ENCODE measurements around the gene CFAP410. TPM values are rescaled to one million over a fixed set of nuclear protein-coding genes. Genes with fewer than 3 reads are reported as not detected.
"Not testable (repeated sequence)": the region's sequence is repeated elsewhere in the genome, so short reads cannot be mapped to it uniquely, and the experiment has no call there.

Gene CFAP410
- total RNA-seq, 1 donor from 2014 or later: 23.4 TPM

DNA sequence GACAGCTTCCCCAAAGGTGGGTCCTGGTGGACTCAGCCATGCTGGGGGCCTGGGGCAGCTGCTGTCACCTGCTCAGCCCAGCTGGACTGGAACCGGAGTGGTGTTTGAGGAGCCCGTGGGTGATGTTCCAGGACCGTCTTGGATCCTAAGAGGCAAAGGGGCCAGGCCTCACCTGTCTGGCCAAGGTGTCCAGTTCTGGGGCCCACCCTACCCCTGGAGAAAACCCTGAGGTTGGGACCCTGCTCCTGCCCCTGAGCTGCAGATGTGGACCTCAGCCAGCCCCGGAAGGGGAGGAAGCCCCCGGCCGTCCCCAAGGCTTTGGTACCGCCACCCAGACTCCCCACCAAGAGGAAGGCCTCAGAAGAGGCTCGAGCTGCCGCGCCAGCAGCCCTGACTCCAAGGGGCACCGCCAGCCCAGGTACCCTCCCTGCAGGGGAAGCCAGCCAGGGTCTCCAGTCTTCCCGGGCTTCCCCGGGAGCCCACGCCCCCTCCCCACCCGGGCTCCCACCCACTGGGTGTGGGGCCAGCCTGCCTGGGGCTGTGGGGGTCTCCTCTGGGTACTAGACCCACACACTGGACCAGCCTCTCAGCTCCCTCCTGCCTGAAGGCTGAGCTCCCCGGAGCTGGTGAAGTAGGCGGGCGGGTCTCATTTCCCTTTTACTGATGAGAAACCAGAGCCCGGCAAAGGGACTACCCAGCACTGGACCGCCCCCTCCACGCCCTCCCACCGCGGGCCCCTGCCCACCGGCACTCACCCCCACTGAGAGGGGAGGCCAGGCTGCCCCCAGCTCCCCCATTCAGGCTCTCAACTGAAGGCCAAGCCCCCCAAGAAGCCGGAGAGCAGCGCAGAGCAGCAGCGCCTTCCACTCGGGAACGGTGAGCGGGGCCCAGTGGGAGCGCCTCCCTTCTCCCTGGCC is 52.2 kb downstream of the CFAP410 start:
- H3K27me3 Mint-ChIP-seq (ENCODE audit: unreplicated experiment): peaks cover 12% of the 10 kb centered on the region
- no peaks in the 10 kb centered on the region for H3K9me3 Mint-ChIP-seq (ENCODE audit: unreplicated experiment)
- no peaks in the 10 kb centered on the region for H3K36me3 Mint-ChIP-seq (ENCODE audit: unreplicated experiment)
- H3K27ac Mint-ChIP-seq (ENCODE audit: unreplicated experiment): no peak overlapping the region
- TF ChIP-seq, protein P1, sequence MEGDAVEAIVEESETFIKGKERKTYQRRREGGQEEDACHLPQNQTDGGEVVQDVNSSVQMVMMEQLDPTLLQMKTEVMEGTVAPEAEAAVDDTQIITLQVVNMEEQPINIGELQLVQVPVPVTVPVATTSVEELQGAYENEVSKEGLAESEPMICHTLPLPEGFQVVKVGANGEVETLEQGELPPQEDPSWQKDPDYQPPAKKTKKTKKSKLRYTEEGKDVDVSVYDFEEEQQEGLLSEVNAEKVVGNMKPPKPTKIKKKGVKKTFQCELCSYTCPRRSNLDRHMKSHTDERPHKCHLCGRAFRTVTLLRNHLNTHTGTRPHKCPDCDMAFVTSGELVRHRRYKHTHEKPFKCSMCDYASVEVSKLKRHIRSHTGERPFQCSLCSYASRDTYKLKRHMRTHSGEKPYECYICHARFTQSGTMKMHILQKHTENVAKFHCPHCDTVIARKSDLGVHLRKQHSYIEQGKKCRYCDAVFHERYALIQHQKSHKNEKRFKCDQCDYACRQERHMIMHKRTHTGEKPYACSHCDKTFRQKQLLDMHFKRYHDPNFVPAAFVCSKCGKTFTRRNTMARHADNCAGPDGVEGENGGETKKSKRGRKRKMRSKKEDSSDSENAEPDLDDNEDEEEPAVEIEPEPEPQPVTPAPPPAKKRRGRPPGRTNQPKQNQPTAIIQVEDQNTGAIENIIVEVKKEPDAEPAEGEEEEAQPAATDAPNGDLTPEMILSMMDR (IDR thresholded peaks at IDR 0.05): no peak
- DNase-seq (ENCODE audit: extremely low spot score, unreplicated experiment): no peak
- no peak overlapping the region for H3K4me3 Mint-ChIP-seq (ENCODE audit: unreplicated experiment)
- peaks cover 2% of the 10 kb centered on the region for H3K4me1 Mint-ChIP-seq (ENCODE audit: unreplicated experiment)

DNA sequence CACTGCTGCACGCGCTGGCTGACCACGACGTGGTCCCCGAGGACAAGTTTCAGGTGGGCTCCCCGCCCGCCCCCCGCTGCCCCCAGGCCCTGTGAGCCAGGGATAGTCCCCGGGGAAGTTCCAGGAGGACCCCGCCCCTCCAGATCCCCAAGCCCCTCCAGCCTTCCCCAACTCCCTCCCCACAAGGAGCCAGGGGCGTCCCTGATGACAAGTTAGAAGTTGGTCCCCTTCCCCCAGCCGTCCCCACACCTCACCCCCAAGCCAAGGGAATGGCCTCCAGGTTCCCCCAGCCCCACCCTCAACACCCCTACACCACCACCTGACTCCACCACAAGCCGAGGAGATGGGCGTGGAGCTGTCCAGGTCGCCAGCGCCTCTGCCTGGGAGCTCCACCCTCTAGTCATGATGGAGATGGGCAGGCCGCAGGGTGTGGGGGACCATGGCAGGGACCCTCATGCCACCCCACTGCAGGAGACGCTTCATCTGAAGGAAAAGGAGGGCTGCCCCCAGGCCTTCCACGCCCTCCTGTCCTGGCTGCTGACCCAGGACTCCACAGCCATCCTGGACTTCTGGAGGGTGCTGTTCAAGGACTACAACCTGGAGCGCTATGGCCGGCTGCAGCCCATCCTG is 53.0 kb downstream of the CFAP410 start:
- TF ChIP-seq, protein P1 (IDR thresholded peaks at IDR 0.05): no peak
- Mint-ChIP-seq H3K36me3 (ENCODE audit: unreplicated experiment) (no peaks in the 10 kb centered on the region), H3K9me3 (ENCODE audit: unreplicated experiment) (no peaks in the 10 kb centered on the region), H3K27ac (ENCODE audit: unreplicated experiment) (no peak overlapping the region), H3K4me3 (ENCODE audit: unreplicated experiment) (no peak overlapping the region), H3K27me3 (ENCODE audit: unreplicated experiment) (peaks cover 12% of the 10 kb centered on the region), H3K4me1 (ENCODE audit: unreplicated experiment) (peaks cover 2% of the 10 kb centered on the region)
- DNase-seq (ENCODE audit: extremely low spot score, unreplicated experiment): no peak

DNA sequence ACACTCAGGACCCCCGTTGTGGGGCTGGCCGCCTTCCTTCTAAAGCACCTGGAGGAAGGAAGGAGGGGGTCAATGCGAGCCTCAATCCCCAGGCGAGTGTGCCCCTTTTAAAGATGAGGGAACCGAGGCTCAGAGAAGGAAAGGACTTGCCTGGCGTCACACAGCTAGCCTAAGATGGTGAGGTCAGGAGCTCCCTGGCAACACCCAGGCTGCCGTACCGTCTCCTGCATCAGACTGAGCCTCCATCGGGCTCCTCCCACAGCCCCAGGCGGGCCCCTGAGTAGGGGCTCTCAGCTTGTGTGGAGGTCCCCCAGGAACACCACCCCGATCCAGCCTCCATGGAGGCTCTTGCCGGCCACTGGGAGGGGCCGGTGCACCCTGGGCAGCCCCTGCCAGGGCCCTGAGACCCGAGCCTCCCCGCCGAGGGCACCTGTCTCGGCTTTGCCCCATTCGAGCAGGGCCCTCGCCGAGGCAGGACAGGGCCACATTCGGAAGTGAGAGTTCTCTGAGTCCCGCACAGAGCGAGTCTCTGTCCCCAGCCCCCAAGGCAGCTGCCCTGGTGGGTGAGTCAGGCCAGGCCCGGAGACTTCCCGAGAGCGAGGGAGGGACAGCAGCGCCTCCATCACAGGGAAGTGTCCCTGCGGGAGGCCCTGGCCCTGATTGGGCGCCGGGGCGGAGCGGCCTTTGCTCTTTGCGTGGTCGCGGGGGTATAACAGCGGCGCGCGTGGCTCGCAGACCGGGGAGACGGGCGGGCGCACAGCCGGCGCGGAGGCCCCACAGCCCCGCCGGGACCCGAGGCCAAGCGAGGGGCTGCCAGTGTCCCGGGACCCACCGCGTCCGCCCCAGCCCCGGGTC is 53.8 kb downstream of the CFAP410 start, which contains the start of gene AIRE:
AIRE (plus strand) TSS at position 739 of the 855 bp plus-strand sequence. CDS start 131 bp downstream, outside the sequence.
- no peak for DNase-seq (ENCODE audit: extremely low spot score, unreplicated experiment)
- Mint-ChIP-seq H3K27me3 (ENCODE audit: unreplicated experiment) (peaks cover 12% of the 10 kb centered on the region), H3K4me1 (ENCODE audit: unreplicated experiment) (peaks cover 2% of the 10 kb centered on the region), H3K4me3 (ENCODE audit: unreplicated experiment) (no peak within 1 kb of the TSS), H3K36me3 (ENCODE audit: unreplicated experiment) (no peaks in the 10 kb centered on the region), H3K9me3 (ENCODE audit: unreplicated experiment) (no peaks in the 10 kb centered on the region), H3K27ac (ENCODE audit: unreplicated experiment) (no peak within 1 kb of the TSS)
- TF ChIP-seq, protein P1 (IDR thresholded peaks at IDR 0.05): no peak

DNA sequence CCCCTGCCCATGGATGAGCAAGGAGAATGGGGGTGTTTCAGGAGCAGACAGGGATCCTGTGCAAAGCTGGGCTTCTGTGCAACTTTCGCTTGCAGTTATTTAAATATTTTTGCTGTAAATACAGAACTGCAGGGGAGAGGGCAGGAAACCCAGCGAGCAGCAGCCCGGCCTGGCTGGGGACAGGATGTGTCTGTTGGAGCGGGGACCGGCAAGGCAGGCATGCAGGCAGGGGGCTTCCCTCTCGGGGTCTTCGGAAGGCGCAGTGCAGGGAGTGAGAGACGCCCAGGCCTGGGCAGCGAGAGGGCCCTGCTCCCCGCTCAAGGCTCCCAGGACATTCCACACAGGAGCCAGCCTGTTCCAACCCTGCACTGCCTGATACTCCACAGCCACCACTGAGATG is 55.2 kb downstream of the CFAP410 start:
- H3K4me1 Mint-ChIP-seq (ENCODE audit: unreplicated experiment): peaks cover 5% of the 10 kb centered on the region
- no peaks in the 10 kb centered on the region for H3K9me3 Mint-ChIP-seq (ENCODE audit: unreplicated experiment)
- peaks cover 12% of the 10 kb centered on the region for H3K27me3 Mint-ChIP-seq (ENCODE audit: unreplicated experiment)
- no peak overlapping the region for H3K4me3 Mint-ChIP-seq (ENCODE audit: unreplicated experiment)
- TF ChIP-seq, protein P1 (IDR thresholded peaks at IDR 0.05): no peak
- no peak overlapping the region for H3K27ac Mint-ChIP-seq (ENCODE audit: unreplicated experiment)
- H3K36me3 Mint-ChIP-seq (ENCODE audit: unreplicated experiment): no peaks in the 10 kb centered on the region
- no peak for DNase-seq (ENCODE audit: extremely low spot score, unreplicated experiment)

DNA sequence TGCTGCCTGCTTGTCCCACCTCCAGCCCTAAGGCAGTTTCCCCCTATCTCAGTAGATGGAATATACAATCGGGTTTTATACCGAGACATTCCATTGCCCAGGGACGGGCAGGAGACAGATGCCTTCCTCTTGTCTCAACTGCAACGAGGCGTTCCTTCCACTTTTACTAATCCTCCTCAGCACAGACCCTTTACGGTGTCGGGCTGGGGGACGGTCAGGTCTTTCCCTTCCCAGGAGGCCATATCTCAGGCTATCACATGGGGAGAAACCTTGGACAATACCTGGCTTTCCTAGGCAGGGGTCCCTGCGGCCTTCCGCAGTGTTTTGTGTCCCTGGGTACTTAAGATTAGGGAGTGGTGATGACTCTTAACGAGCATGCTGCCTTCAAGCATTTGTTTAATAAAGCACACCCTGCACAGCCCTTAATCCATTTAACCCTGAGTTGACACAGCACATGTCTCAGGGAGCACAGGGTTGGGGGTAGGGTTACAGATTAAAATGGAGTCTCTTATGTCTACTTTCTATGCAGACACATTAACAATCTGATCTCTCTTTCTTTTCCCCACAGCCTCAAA is 55.9 kb downstream of the CFAP410 start:
- not testable (repeated sequence) for H3K36me3 Mint-ChIP-seq (ENCODE audit: unreplicated experiment); H3K4me3 Mint-ChIP-seq (ENCODE audit: unreplicated experiment); H3K27ac Mint-ChIP-seq (ENCODE audit: unreplicated experiment); H3K4me1 Mint-ChIP-seq (ENCODE audit: unreplicated experiment); H3K9me3 Mint-ChIP-seq (ENCODE audit: unreplicated experiment); DNase-seq (ENCODE audit: extremely low spot score, unreplicated experiment)
- H3K27me3 Mint-ChIP-seq (ENCODE audit: unreplicated experiment): peaks cover 14% of the 10 kb centered on the region
